ENCODE measurements around the gene TSNAX. TPM values are rescaled to one million over a fixed set of nuclear protein-coding genes. Genes with fewer than 3 reads are reported as not detected.

TSNAX gene
- polyA plus RNA-seq, 1 of the 3 experiments (the other 2 are of a cell fraction): 15.7 TPM

GRCh38 chr1:231612393-231613089 lies 84.1 kb downstream of the TSNAX start:
- Histone ChIP-seq H2AFZ (ENCODE audit: low read depth) (no peak overlapping the region), H4K20me1 (ENCODE audit: insufficient read depth) (no peaks in the 10 kb centered on the region), H3K9ac (no peak overlapping the region), H3K79me2 (ENCODE audit: insufficient read depth) (no peaks in the 10 kb centered on the region; the same call in 1 of the 2 replicates), H3F3A (replicated peaks; ENCODE audit: insufficient read depth) (no peaks in the 10 kb centered on the region), H3K4me2 (no peak overlapping the region), H3K27ac (ENCODE audit: low read depth in 2 of 2, low read length in 1 of 2) (no peak overlapping the region), H3K36me3 (replicated peaks in 1 of 2; ENCODE audit: control insufficient read depth in 1 of 2, insufficient read depth in 2 of 2, low read length in 1 of 2) (no peaks in the 10 kb centered on the region), H3K4me3 (ENCODE audit: low read depth in 2 of 2, low read length in 1 of 2) (no peak overlapping the region), H3K4me1 (ENCODE audit: control insufficient read depth in 1 of 2, insufficient read depth in 2 of 2, low read depth in 1 of 2, low read length in 1 of 2) (no peaks in the 10 kb centered on the region), H3K9me3 (no peaks in the 10 kb centered on the region), H3K27me3 (ENCODE audit: insufficient read depth) (no peaks in the 10 kb centered on the region), H3K9me2 (no peaks in the 10 kb centered on the region)
- CTCF ChIA-PET: interaction anchor here (0.8 to 1.1 kb wide), 3 partner anchors 10 to 255 kb away, joined by 3 read pairs; no protein-coding TSS in a partner anchor
- TF ChIP-seq MXI1 (IDR thresholded peaks at IDR 0.05; ENCODE audit: low read depth, low read length) (no peak), SMC3 (IDR thresholded peaks at IDR 0.05; ENCODE audit: low read depth, low read length) (no peak)
- no peak for DNase-seq
- POLR2A ChIA-PET: no interaction called here
- 87% methylated on average over 10 of the region's 10 CpGs for WGBS (ENCODE audit: low lambda C conversion rate)

- TF ChIP-seq NRF1 (IDR thresholded peaks at IDR 0.05; ENCODE audit: low read depth, low read length) (no peak), ELF1 (IDR thresholded peaks at IDR 0.05) (no peak), EZH2phosphoT487 (IDR thresholded peaks at IDR 0.05; ENCODE audit: borderline replicate concordance, low read depth) (no peak), NFIC (IDR thresholded peaks at IDR 0.05; ENCODE audit: borderline replicate concordance) (no peak), RCOR1 (IDR thresholded peaks at IDR 0.05; ENCODE audit: low read length) (no peak), USF1 (IDR thresholded peaks at IDR 0.05; ENCODE audit: borderline replicate concordance, low read depth) (no peak), ZBTB33 (IDR thresholded peaks at IDR 0.05; ENCODE audit: borderline replicate concordance, low read depth) (no peak), EP300 (IDR thresholded peaks at IDR 0.05; ENCODE audit: borderline replicate concordance in 1 of 2, low read depth in 1 of 2, low read length in 1 of 2) (no peak), MXI1 (IDR thresholded peaks at IDR 0.05; ENCODE audit: low read depth, low read length) (no peak), MEF2A (IDR thresholded peaks at IDR 0.05; ENCODE audit: borderline replicate concordance, low read depth) (no peak)
- Histone ChIP-seq H4K20me1 (ENCODE audit: insufficient read depth) (no peaks in the 10 kb centered on the region), H3K9me3 (no peaks in the 10 kb centered on the region), H3K36me3 (replicated peaks in 1 of 2; ENCODE audit: control insufficient read depth in 1 of 2, insufficient read depth in 2 of 2, low read length in 1 of 2) (no peaks in the 10 kb centered on the region), H3K27me3 (ENCODE audit: insufficient read depth) (no peaks in the 10 kb centered on the region), H3K4me3 (ENCODE audit: low read depth in 2 of 2, low read length in 1 of 2) (no peak overlapping the region), H3K4me2 (no peak overlapping the region), H3K9me2 (no peaks in the 10 kb centered on the region), H3K9ac (no peak overlapping the region), H3K27ac (ENCODE audit: low read depth in 2 of 2, low read length in 1 of 2) (no peak overlapping the region), H2AFZ (ENCODE audit: low read depth) (no peak overlapping the region), H3K79me2 (ENCODE audit: insufficient read depth) (no peaks in the 10 kb centered on the region), H3K4me1 (ENCODE audit: control insufficient read depth in 1 of 2, insufficient read depth in 2 of 2, low read depth in 1 of 2, low read length in 1 of 2) (no peaks in the 10 kb centered on the region), H3F3A (replicated peaks; ENCODE audit: insufficient read depth) (no peaks in the 10 kb centered on the region)
- 40% methylated on average over 7 of the region's 7 CpGs for WGBS (ENCODE audit: low lambda C conversion rate)
- ChIA-PET CTCF (interaction anchor here (0.8 to 1.1 kb wide), 2 partner anchors 11 to 242 kb away, joined by 3 read pairs; no protein-coding TSS in a partner anchor), POLR2A (no interaction called here)
- no peak for DNase-seq
These were observed 85.2 kb downstream of the TSNAX start for GRCh38 chr1:231613419-231614349.

Other genes with a start within 250 kb of the TSNAX start
- gene EXOC8, start 190.8 kb upstream of the TSNAX start, polyA plus RNA-seq (2012; rRNA removed): 2.1 and 2.5 TPM in 2 replicates
- 13.4 and 17.3 TPM in 2 replicates for gene SPRTN, start 190.4 kb upstream of the TSNAX start, polyA plus RNA-seq (2012; rRNA removed)
- gene EGLN1, start 106.4 kb upstream of the TSNAX start, polyA plus RNA-seq (2012; rRNA removed): 10.7 and 14.3 TPM in 2 replicates
- 1.7 and 2.1 TPM in 2 replicates for gene DISC1, start 98.1 kb downstream of the TSNAX start, polyA plus RNA-seq (2012; rRNA removed)